ENCODE data around the gene APH1A. TPM values are rescaled to one million over a fixed set of nuclear protein-coding genes. Genes with fewer than 3 reads are reported as not detected.

Gene APH1A
- total and polyA plus RNA-seq, 2 of the 13 experiments (the other 11 are each of a cell fraction or from before 2014, with no cell fraction given), result 114 to 130 TPM

DNA sequence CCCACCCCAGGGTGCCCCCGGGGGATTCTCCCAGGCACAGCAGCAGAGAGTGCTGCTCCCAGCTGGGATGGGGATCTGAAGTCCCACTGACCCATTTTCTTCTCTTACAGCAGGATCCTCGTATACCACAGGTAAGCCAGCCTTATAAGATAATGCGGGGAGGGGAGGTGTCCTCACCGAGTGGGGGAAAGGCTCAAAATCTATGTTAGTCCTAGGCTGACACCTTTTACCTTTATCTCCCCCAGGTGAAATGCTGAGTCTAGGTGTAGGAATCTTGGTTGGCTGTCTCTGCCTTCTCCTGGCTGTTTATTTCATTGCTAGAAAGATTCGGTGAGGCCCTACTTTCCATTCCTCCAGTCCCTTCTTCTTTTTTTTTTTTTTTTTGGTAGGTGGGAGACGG, 5.3 kb downstream of the APH1A start:
- POLR2A ChIA-PET, result interaction anchor here (0.6 to 1.9 kb wide), 2 partner anchors 17 to 124 kb away, joined by 4 to 5 read pairs; no protein-coding TSS in a partner anchor
- WGBS (ENCODE audit: low lambda C conversion rate), result 84% methylated on average over 5 of the region's 6 CpGs
- BruUV-seq (replicated peaks), result no TSS peak
- CTCF ChIA-PET (ENCODE audit: low intra/inter-chr PET ratio, low total read pairs), result no interaction called here
- no peaks in the 10 kb centered on the region for H3K9me3 ChIP-seq (ENCODE audit: low read length)
- H3K9ac ChIP-seq (ENCODE audit: insufficient read depth, low read depth, low read length), result no peak overlapping the region
- no peak overlapping the region for H3K27ac ChIP-seq (ENCODE audit: extremely low read length, insufficient read depth, low read length)
- FAIRE-seq (no peak), ATAC-seq (no peak), DNase-seq (ENCODE audit: low spot score) (no peak)
- H3K79me2 ChIP-seq (ENCODE audit: insufficient read depth, low read length), result peaks cover 21% of the 10 kb centered on the region
- H3K36me3 ChIP-seq (replicated peaks in 1 of 2; ENCODE audit: control insufficient read depth in 1 of 2, insufficient read depth in 2 of 2, low read length in 2 of 2), result peaks cover 8 to 26% of the 10 kb centered on the region in 2 experiments; a peak in 4 of 5 replicates
- no peaks in the 10 kb centered on the region for H4K20me1 ChIP-seq (ENCODE audit: insufficient read depth, low read length)
- H3K4me3 ChIP-seq (replicated peaks in 1 of 3; ENCODE audit: insufficient read depth in 1 of 3, low read depth in 2 of 3, low read length in 3 of 3), result no peak overlapping the region
- in situ Hi-C loops (cut with HindIII; ENCODE audit: extremely low pct_ligation_motif_present, low pct_unique_long_range_greater_than_20kb) (no loop called here), intact Hi-C loops (cut with micrococcal nuclease; ENCODE audit: unreplicated experiment) (no loop called here)
- H3K27me3 ChIP-seq (ENCODE audit: control insufficient read depth in 1 of 2, insufficient read depth in 2 of 2, low read length in 2 of 2), result no peaks in the 10 kb centered on the region
- no peak overlapping the region for H3K4me2 ChIP-seq (ENCODE audit: low read depth, low read length)
- H2AFZ ChIP-seq (ENCODE audit: low read length), result no peak overlapping the region
- H3K4me1 ChIP-seq (ENCODE audit: insufficient read depth, low read length), result peaks cover 35% of the 10 kb centered on the region
- TF ChIP-seq ZNF709 (CRISPR knock-in tag; IDR thresholded peaks at IDR 0.05) (no peak), TBX2 (CRISPR knock-in tag; IDR thresholded peaks at IDR 0.05; ENCODE audit: borderline replicate concordance) (no peak), ZNF318 (CRISPR knock-in tag; IDR thresholded peaks at IDR 0.05) (no peak), ZNF232 (CRISPR knock-in tag; IDR thresholded peaks at IDR 0.05; ENCODE audit: borderline replicate concordance) (no peak), ZNF652 (CRISPR knock-in tag; IDR thresholded peaks at IDR 0.05; ENCODE audit: borderline replicate concordance, low read depth) (no peak), ZNF775 (CRISPR knock-in tag; IDR thresholded peaks at IDR 0.05; ENCODE audit: borderline replicate concordance) (no peak), ZNF790 (CRISPR knock-in tag; IDR thresholded peaks at IDR 0.05; ENCODE audit: borderline replicate concordance) (no peak), RCOR2 (CRISPR knock-in tag; IDR thresholded peaks at IDR 0.05) (no peak), YY1 (IDR thresholded peaks at IDR 0.05; ENCODE audit: insufficient read depth, insufficient replicate concordance, low read depth, low read length) (no peak), SAP130 (CRISPR knock-in tag; IDR thresholded peaks at IDR 0.05; ENCODE audit: low read depth) (no peak), JUND (CRISPR knock-in tag; IDR thresholded peaks at IDR 0.05) (no peak)
- TF ChIP-seq, protein P1, sequence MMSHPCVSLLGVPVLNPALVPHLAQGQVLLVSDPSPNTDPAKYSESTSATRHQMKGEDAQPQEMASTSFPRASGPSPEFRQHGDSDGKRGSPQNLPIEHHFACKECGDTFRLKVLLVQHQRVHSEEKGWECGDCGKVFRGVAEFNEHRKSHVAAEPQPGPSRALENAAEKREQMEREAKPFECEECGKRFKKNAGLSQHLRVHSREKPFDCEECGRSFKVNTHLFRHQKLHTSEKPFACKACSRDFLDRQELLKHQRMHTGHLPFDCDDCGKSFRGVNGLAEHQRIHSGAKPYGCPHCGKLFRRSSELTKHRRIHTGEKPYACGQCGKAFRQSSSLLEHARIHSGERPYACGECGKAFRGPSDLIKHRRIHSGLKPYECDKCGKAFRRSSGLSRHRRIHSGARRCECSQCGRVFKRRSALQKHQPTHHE (CRISPR knock-in tag; IDR thresholded peaks at IDR 0.05; ENCODE audit: borderline replicate concordance), result no peak
- TF ChIP-seq, protein P2, sequence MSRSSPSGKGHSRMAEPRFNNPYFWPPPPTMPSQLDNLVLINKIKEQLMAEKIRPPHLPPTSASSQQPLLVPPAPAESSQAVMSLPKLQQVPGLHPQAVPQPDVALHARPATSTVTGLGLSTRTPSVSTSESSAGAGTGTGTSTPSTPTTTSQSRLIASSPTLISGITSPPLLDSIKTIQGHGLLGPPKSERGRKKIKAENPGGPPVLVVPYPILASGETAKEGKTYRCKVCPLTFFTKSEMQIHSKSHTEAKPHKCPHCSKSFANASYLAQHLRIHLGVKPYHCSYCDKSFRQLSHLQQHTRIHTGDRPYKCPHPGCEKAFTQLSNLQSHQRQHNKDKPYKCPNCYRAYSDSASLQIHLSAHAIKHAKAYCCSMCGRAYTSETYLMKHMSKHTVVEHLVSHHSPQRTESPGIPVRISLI (CRISPR knock-in tag; IDR thresholded peaks at IDR 0.05; ENCODE audit: borderline replicate concordance), result no peak
- TF ChIP-seq, protein P3, sequence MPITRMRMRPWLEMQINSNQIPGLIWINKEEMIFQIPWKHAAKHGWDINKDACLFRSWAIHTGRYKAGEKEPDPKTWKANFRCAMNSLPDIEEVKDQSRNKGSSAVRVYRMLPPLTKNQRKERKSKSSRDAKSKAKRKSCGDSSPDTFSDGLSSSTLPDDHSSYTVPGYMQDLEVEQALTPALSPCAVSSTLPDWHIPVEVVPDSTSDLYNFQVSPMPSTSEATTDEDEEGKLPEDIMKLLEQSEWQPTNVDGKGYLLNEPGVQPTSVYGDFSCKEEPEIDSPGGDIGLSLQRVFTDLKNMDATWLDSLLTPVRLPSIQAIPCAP (CRISPR knock-in tag; IDR thresholded peaks at IDR 0.05; ENCODE audit: low read depth), result no peak

Measured in HepG2 (cell line).